CD4-positive, CD25-positive, alpha-beta regulatory T cell (primary cell): Measurements from ENCODE around the gene DIPK2A. TPM values are rescaled to one million over a fixed set of nuclear protein-coding genes. Genes with fewer than 3 reads are reported as not detected.
A peak's percentile ranks its signal among the peaks of the same experiment; 100 is the strongest.

Experiments
- ATAC-seq, 2 donors: fragments of 150-1000 bp; cut with Tn5 transposase; one replicate each; pipeline ENCODE4 v1.10.0; 2021; ENCODE audit warnings: low read depth in 2 of 2, moderate number of reproducible peaks in 2 of 2, moderate library complexity in 1 of 2
- DNase-seq, 3 donors: peaks; one replicate each; pipeline versions ENCODE4 v3.0.0 to v3.0.0-alpha.2; 2012 to 2022; ENCODE audit warnings: mixed read lengths in 1 of 3
- H3K27ac ChIP-seq: one replicate; pipeline ENCODE4 v1.7.0; 2013; ENCODE audit warnings: mild to moderate bottlenecking, low read length; ENCODE audit not compliant: insufficient read depth, poor library complexity, severe bottlenecking
- H3K27me3 ChIP-seq: one replicate; pipeline ENCODE4 v1.7.0; 2013; ENCODE audit warnings: low read length; ENCODE audit not compliant: control insufficient read depth, insufficient read depth
- H3K36me3 ChIP-seq: one replicate; pipeline ENCODE4 v1.7.0; 2013; ENCODE audit warnings: mild to moderate bottlenecking, low read length, moderate library complexity; ENCODE audit not compliant: control insufficient read depth, insufficient read depth
- H3K4me1 ChIP-seq: 2 replicates; pipeline ENCODE4 v1.7.0; 2013; ENCODE audit warnings: mild to moderate bottlenecking, low read length; ENCODE audit not compliant: insufficient read depth, control insufficient read depth, poor library complexity, severe bottlenecking
- H3K4me3 ChIP-seq: one replicate; pipeline ENCODE4 v1.7.0; 2013; ENCODE audit warnings: low read depth, mild to moderate bottlenecking, low read length, moderate library complexity
- H3K9me3 ChIP-seq, 2 experiments: 1 replicate in 1 of 2; 2 replicates in 1 of 2; pipeline ENCODE4 v1.7.0; 2013; ENCODE audit warnings: low read length in 2 of 2, mild to moderate bottlenecking in 1 of 2, moderate library complexity in 1 of 2; ENCODE audit not compliant: control insufficient read depth in 2 of 2
- H3K27ac Mint-ChIP-seq, 3 donors: one replicate each; pipeline ENCODE4 v1.8.0; 2020 to 2022; ENCODE audit warnings: mild to moderate bottlenecking in 3 of 3, mixed read lengths in 3 of 3, moderate library complexity in 2 of 3
- H3K27me3 Mint-ChIP-seq: one replicate; pipeline ENCODE4 v1.8.0; 2022; ENCODE audit warnings: mild to moderate bottlenecking, mixed read lengths
- H3K36me3 Mint-ChIP-seq: one replicate; pipeline ENCODE4 v1.8.0; 2020; ENCODE audit warnings: mixed read lengths
- H3K4me1 Mint-ChIP-seq, 4 donors: one replicate each; pipeline ENCODE4 v1.8.0; 2020 to 2022; ENCODE audit warnings: mixed read lengths in 4 of 4, mild to moderate bottlenecking in 1 of 4
- H3K4me3 Mint-ChIP-seq, 4 donors: one replicate each; pipeline ENCODE4 v1.8.0; 2020 to 2022; ENCODE audit warnings: mild to moderate bottlenecking in 4 of 4, mixed read lengths in 4 of 4, moderate library complexity in 3 of 4
- H3K9me3 Mint-ChIP-seq, 7 donors: one replicate each; pipeline ENCODE4 v1.8.0; 2020 to 2022; ENCODE audit warnings: mixed read lengths in 7 of 7, mild to moderate bottlenecking in 3 of 7, moderate library complexity in 2 of 7
- polyA plus RNA-seq, 4 donors: library from polyadenylated mRNA; unstranded; fragments of 300-500 nt; fragmentation: Illumina TruSeq; gene quantifications; one replicate each; pipeline ENCODE4 v1.2.3, GENCODE V29; 2021
- total RNA-seq: library from RNA; stranded (reverse); gene quantifications from one replicate; pipeline ENCODE4 v1.2.3, GENCODE V29; 2022

Gene DIPK2A
- total and polyA plus RNA-seq, 5 donors from 2014 or later: 8.5 to 17.8 (median 11.3) TPM

GRCh38 chr3:143970773-143971358, 757 bp upstream of the DIPK2A start:
- peaks cover 43% of the 10 kb centered on the region for H3K27me3 Mint-ChIP-seq
- H3K4me3 ChIP-seq: peak overlapping the region; percentile 92
- H3K9me3 Mint-ChIP-seq: no peaks in the 10 kb centered on the region
- no peaks in the 10 kb centered on the region for H3K36me3 ChIP-seq
- H3K4me1 Mint-ChIP-seq: peaks cover 14 to 28% (median 19%) of the 10 kb centered on the region in 4 donors
- H3K27ac Mint-ChIP-seq: peak overlapping the region; percentile 52 to 98 (median 96)
- peaks cover 13% of the 10 kb centered on the region for H3K27me3 ChIP-seq
- no peaks in the 10 kb centered on the region for H3K9me3 ChIP-seq
- H3K4me1 ChIP-seq: peaks cover 30% of the 10 kb centered on the region
- H3K36me3 Mint-ChIP-seq: no peaks in the 10 kb centered on the region
- H3K4me3 Mint-ChIP-seq: peak overlapping the region; percentile 96 to 99 (median 96)
- ATAC-seq (no peak), DNase-seq (peak in 2 of 3 donors; percentile 43 to 62)
- H3K27ac ChIP-seq: peak overlapping the region; percentile 89

GRCh38 chr3:143972155-143972504, 507 bp downstream of the DIPK2A start:
- no peaks in the 10 kb centered on the region for H3K36me3 ChIP-seq
- no peaks in the 10 kb centered on the region for H3K36me3 Mint-ChIP-seq
- peaks cover 37% of the 10 kb centered on the region for H3K27me3 Mint-ChIP-seq
- H3K9me3 Mint-ChIP-seq: no peaks in the 10 kb centered on the region
- H3K27ac ChIP-seq: peak overlapping the region; percentile 89
- peak overlapping the region; percentile 94 for H3K4me3 ChIP-seq
- ATAC-seq (peak in 1 of 2 donors; percentile 1), DNase-seq (no peak)
- peak overlapping the region in 2 of 3 donors; percentile 96 to 98 for H3K27ac Mint-ChIP-seq
- peaks cover 8% of the 10 kb centered on the region for H3K27me3 ChIP-seq
- H3K9me3 ChIP-seq: no peaks in the 10 kb centered on the region
- H3K4me1 Mint-ChIP-seq: peaks cover 22 to 37% (median 28%) of the 10 kb centered on the region in 4 donors
- H3K4me3 Mint-ChIP-seq: peak overlapping the region; percentile 96 to 99 (median 96)
- peaks cover 34% of the 10 kb centered on the region for H3K4me1 ChIP-seq

- Mint-ChIP-seq H3K36me3 (no peaks in the 10 kb centered on the region), H3K27me3 (peaks cover 31% of the 10 kb centered on the region)
- ATAC-seq: peak; percentile 15 to 23
Observed at GRCh38 chr3:143972505-143973258, 1.1 kb downstream of the DIPK2A start.

GRCh38 chr3:143973259-143974021, 1.8 kb downstream of the DIPK2A start:
- Mint-ChIP-seq H3K36me3 (no peaks in the 10 kb centered on the region), H3K9me3 (no peaks in the 10 kb centered on the region), H3K27ac (peak overlapping the region; percentile 92 to 98 (median 92)), H3K27me3 (peaks cover 29% of the 10 kb centered on the region), H3K4me1 (peaks cover 29 to 49% (median 39%) of the 10 kb centered on the region in 4 donors), H3K4me3 (peak overlapping the region; percentile 96 to 99 (median 98))
- Histone ChIP-seq H3K4me1 (peaks cover 46% of the 10 kb centered on the region), H3K4me3 (peak overlapping the region; percentile 94), H3K36me3 (no peaks in the 10 kb centered on the region), H3K27me3 (peaks cover 4% of the 10 kb centered on the region), H3K27ac (peak overlapping the region; percentile 89), H3K9me3 (no peaks in the 10 kb centered on the region)
- ATAC-seq (peak; percentile 35 to 43), DNase-seq (peak in 2 of 3 donors; percentile 76 to 90)

More at GRCh38 chr3:143972505-143973258, 1.1 kb downstream of the DIPK2A start:
- H3K4me3 ChIP-seq: peak overlapping the region; percentile 94
- Mint-ChIP-seq H3K27ac (peak overlapping the region; percentile 92 to 98 (median 98)), H3K4me1 (peaks cover 28 to 42% (median 33%) of the 10 kb centered on the region in 4 donors), H3K4me3 (peak overlapping the region; percentile 96 to 99 (median 98)), H3K9me3 (no peaks in the 10 kb centered on the region)
- peak overlapping the region; percentile 89 for H3K27ac ChIP-seq
- peak; percentile 56 to 75 (median 61) for DNase-seq
- H3K9me3 ChIP-seq: no peaks in the 10 kb centered on the region
- peaks cover 6% of the 10 kb centered on the region for H3K27me3 ChIP-seq
- peaks cover 40% of the 10 kb centered on the region for H3K4me1 ChIP-seq
- H3K36me3 ChIP-seq: no peaks in the 10 kb centered on the region

GRCh38 chr3:143974271-143975238, 2.9 kb downstream of the DIPK2A start:
- H3K27ac ChIP-seq: no peak overlapping the region
- H3K4me3 ChIP-seq: peak overlapping the region; percentile 94
- DNase-seq: no peak
- Mint-ChIP-seq H3K9me3 (no peaks in the 10 kb centered on the region), H3K36me3 (no peaks in the 10 kb centered on the region), H3K4me1 (peaks cover 29 to 58% (median 47%) of the 10 kb centered on the region in 4 donors), H3K27ac (peak overlapping the region; percentile 43 to 92 (median 92)), H3K27me3 (peaks cover 19% of the 10 kb centered on the region), H3K4me3 (peak overlapping the region; percentile 96 to 99 (median 98))
- no peak for ATAC-seq
- no peaks in the 10 kb centered on the region for H3K36me3 ChIP-seq
- no peaks in the 10 kb centered on the region for H3K27me3 ChIP-seq
- no peaks in the 10 kb centered on the region for H3K9me3 ChIP-seq
- H3K4me1 ChIP-seq: peaks cover 46% of the 10 kb centered on the region

GRCh38 chr3:143975554-143976152, 4.0 kb downstream of the DIPK2A start:
- no peaks in the 10 kb centered on the region for H3K36me3 ChIP-seq
- H3K27me3 Mint-ChIP-seq: peaks cover 8% of the 10 kb centered on the region
- no peaks in the 10 kb centered on the region for H3K36me3 Mint-ChIP-seq
- H3K4me1 Mint-ChIP-seq: peaks cover 34 to 62% (median 47%) of the 10 kb centered on the region in 4 donors
- H3K27ac Mint-ChIP-seq: peak overlapping the region in 1 of 3 donors; percentile 37
- peaks cover 44% of the 10 kb centered on the region for H3K4me1 ChIP-seq
- H3K27ac ChIP-seq: no peak overlapping the region
- H3K9me3 Mint-ChIP-seq: no peaks in the 10 kb centered on the region
- no peaks in the 10 kb centered on the region for H3K9me3 ChIP-seq
- ATAC-seq (no peak), DNase-seq (peak in 2 of 3 donors; percentile 16 to 63)
- no peaks in the 10 kb centered on the region for H3K27me3 ChIP-seq
- H3K4me3 ChIP-seq: peak overlapping the region; percentile 94
- H3K4me3 Mint-ChIP-seq: peak overlapping the region in 2 of 4 donors; percentile 12 to 74
